Transverse colon (tissue), 4 donors: ENCODE results near the gene CHCHD6. TPM values are rescaled to one million over a fixed set of nuclear protein-coding genes. Genes with fewer than 3 reads are reported as not detected.

Experiments
- DNase-seq: peaks from one replicate; pipeline ENCODE4 v3.0.0-alpha.2; 2019
- H3K27ac ChIP-seq, 4 donors: fragments of 200-600 bp; sonication (generic); 2 replicates each; pipeline ENCODE4 v1.5.1; 2016 to 2018; ENCODE audit warnings: inconsistent platforms in 4 of 4
- H3K27me3 ChIP-seq: fragments of 200-600 bp; sonication (generic); 2 replicates; pipeline ENCODE4 v1.5.1; 2017; ENCODE audit warnings: inconsistent platforms
- H3K36me3 ChIP-seq, 4 donors: fragments of 200-600 bp; sonication (generic); 2 replicates each; pipeline ENCODE4 v1.5.1; 2017 to 2019; ENCODE audit warnings: inconsistent platforms in 4 of 4
- H3K4me1 ChIP-seq, 4 donors: fragments of 200-600 bp; sonication (generic); 2 replicates each; pipeline ENCODE4 v1.5.1; 2017 to 2020; ENCODE audit warnings: inconsistent platforms in 4 of 4
- H3K4me3 ChIP-seq, 4 donors: fragments of 200-600 bp; sonication (generic); 1 replicate in 1 of 4; 2 replicates in 3 of 4; pipeline versions ENCODE4 v1.5.1 to v1.6.1; 2017 to 2019; ENCODE audit warnings: inconsistent platforms in 4 of 4
- H3K9me3 ChIP-seq, 2 donors: fragments of 200-600 bp; sonication (generic); 2 replicates each; pipeline ENCODE4 v1.5.1; 2017 to 2019; ENCODE audit warnings: inconsistent platforms in 2 of 2
- EP300 ChIP-seq: sonication (generic); formaldehyde crosslinking; IDR thresholded peaks from one replicate; pipeline ENCODE4 v1.6.1; 2017; ENCODE audit warnings: antibody characterized with exemption, low read depth
- POLR2A ChIP-seq: fragments of 450-650 bp; IDR thresholded peaks from one replicate; pipeline ENCODE4 v1.6.1; 2016; ENCODE audit warnings: antibody characterized with exemption, mild to moderate bottlenecking, moderate library complexity
- POLR2AphosphoS5 ChIP-seq, 3 donors: sonication (generic); formaldehyde crosslinking; IDR thresholded peaks; one replicate each; pipeline ENCODE4 v1.6.1; 2016; ENCODE audit warnings: antibody characterized with exemption in 3 of 3
- WGBS, 2 donors: methylation state at CpG; one replicate each; pipeline ENCODE4 v1.1.5; 2018; ENCODE audit warnings: low coverage in 1 of 2; 5-methylcytosine and 5-hydroxymethylcytosine counted together
- in situ Hi-C, 4 donors: fragments of 200-750 bp; cut with MboI; loops; one replicate each; pipeline versions ENCODE4 v1.15.0 to v1.15.1; 2017; ENCODE audit warnings: low sequenced_read_pairs in 3 of 4, low pct_ligation_motif_present in 1 of 4, low pct_unique_long_range_greater_than_20kb in 1 of 4
- intact Hi-C: fragments of 100-400 bp; cut with DNase I; formaldehyde crosslinking; loops from one replicate; pipeline ENCODE4 v1.15.1; 2023; ENCODE audit warnings: low total_unique reads
- total RNA-seq, 4 donors: library from RNA; depleted of rRNA; stranded (reverse); fragments of >200 nt; gene quantifications; one replicate each; pipeline ENCODE4 v1.1.0, GENCODE V29; 2016
- TF ChIP-seq, protein P1 (sequence below), 5 experiments: fragments of 200-600 bp in 3 of 5; fragments of 450-650 bp in 2 of 5; sonication (generic) in 3 of 5; IDR thresholded peaks; 1 replicate in 2 of 5; 2 replicates in 3 of 5; pipeline ENCODE4 v1.5.1; 2016 to 2017; ENCODE audit warnings: antibody characterized with exemption in 5 of 5, inconsistent platforms in 3 of 5, mild to moderate bottlenecking in 2 of 5, moderate library complexity in 1 of 5

The CHCHD6 gene
- total RNA-seq, 4 donors from 2014 or later, result 4.6 to 12.1 (median 5.3) TPM

DNA sequence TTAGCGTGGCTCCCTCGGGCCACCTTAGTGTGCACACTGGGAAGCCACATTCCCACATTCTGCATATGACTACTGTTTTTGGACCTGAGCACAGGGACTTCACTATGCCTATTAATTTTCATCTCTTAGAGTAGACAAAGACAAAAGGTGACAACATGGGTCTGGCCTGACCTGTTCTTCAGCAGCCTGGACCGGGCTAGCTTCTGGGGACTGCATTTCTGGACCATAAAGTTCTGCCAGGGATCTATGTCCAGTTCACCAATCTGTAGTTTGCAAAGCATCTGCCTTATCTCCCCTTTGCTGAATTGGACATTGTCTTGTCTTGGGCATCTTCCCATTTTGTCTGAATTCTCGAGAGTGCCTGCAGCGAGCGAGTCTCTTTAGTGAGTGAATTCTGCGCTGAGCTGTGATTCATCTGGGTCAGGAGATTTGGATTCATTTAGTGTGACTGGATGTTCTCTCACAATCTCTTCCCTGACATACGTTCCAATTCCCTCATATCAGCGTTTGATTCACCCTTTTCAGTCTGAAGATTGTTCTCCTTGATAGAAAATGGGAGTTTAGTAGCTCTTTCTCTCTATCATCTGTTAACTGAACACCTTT, 166.7 kb downstream of the CHCHD6 start:
- no peaks in the 10 kb centered on the region for H3K27me3 ChIP-seq
- TF ChIP-seq POLR2AphosphoS5 (IDR thresholded peaks at IDR 0.05) (no peak), EP300 (no peak), POLR2A (no peak)
- TF ChIP-seq, protein P1, sequence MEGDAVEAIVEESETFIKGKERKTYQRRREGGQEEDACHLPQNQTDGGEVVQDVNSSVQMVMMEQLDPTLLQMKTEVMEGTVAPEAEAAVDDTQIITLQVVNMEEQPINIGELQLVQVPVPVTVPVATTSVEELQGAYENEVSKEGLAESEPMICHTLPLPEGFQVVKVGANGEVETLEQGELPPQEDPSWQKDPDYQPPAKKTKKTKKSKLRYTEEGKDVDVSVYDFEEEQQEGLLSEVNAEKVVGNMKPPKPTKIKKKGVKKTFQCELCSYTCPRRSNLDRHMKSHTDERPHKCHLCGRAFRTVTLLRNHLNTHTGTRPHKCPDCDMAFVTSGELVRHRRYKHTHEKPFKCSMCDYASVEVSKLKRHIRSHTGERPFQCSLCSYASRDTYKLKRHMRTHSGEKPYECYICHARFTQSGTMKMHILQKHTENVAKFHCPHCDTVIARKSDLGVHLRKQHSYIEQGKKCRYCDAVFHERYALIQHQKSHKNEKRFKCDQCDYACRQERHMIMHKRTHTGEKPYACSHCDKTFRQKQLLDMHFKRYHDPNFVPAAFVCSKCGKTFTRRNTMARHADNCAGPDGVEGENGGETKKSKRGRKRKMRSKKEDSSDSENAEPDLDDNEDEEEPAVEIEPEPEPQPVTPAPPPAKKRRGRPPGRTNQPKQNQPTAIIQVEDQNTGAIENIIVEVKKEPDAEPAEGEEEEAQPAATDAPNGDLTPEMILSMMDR (IDR thresholded peaks at IDR 0.05), result no peak
- H3K4me1 ChIP-seq, result no peaks in the 10 kb centered on the region
- H3K36me3 ChIP-seq, result no peaks in the 10 kb centered on the region
- WGBS, 2 donors, result 96 to 100% methylated on average over 3 to 9 of the region's 9 CpGs
- DNase-seq, result no peak
- no peaks in the 10 kb centered on the region for H3K9me3 ChIP-seq
- H3K4me3 ChIP-seq, result no peak overlapping the region
- in situ Hi-C loops (no loop called here), intact Hi-C loops (no loop called here)
- no peak overlapping the region for H3K27ac ChIP-seq

DNA sequence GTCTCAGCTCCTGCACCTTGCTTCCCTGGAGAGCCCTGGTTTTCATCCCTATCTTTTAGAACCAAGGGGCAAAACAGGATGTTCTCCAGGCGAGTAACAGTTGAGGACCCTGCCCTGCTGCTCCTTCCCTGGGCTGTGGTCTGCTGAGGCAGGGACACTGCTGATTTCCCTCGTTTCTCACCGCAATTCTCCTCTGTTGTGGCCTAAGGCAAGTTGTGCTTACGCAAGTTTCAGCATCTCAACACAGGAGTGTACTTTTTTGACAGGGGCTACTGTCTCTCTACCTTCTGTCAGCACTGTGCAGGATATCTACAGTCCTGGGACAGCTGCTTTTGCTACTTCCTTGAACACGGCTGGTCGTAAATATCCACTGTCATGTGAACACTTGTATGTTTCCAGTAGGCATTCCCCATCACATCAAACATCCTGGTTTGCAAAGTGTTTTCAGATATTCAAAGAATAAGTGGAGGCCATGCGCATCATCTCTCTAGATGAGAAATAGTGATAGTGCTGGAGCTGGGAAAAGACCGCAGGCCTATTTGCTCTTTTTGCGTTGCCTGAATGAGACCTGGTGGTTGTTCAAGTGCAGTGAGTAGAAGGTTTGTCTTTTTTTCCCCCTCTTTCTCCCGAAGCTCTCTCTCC, 168.8 kb downstream of the CHCHD6 start:
- Histone ChIP-seq H3K27me3 (no peaks in the 10 kb centered on the region), H3K4me3 (no peak overlapping the region), H3K9me3 (no peaks in the 10 kb centered on the region), H3K27ac (no peak overlapping the region), H3K4me1 (no peaks in the 10 kb centered on the region), H3K36me3 (no peaks in the 10 kb centered on the region)
- in situ Hi-C loops (no loop called here), intact Hi-C loops (no loop called here)
- no peak for DNase-seq
- no peak for TF ChIP-seq POLR2A
- TF ChIP-seq, protein P1 (IDR thresholded peaks at IDR 0.05), result no peak
- WGBS, 2 donors, result 85 to 100% methylated on average over 4 to 10 of the region's 10 CpGs

DNA sequence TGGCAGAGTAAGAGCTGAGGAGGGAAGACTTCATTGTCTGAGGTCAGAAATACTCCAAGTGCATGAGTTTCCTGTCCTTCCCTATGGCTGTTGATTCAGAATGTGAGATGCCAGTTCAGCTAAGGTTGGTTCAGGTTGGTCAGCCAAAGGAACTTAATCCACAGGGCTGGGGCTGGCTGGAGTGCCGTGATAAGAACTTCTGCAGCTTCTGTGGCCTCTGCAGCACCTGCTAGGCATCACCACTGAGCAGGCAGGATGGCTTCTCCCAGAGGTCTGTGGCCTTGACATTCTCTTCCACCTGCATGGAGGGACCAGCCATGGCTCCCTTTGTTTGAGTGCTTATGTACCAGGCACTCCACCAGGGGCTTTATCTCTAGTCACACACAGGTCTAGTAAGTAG, 169.4 kb downstream of the CHCHD6 start:
- Histone ChIP-seq H3K36me3 (no peaks in the 10 kb centered on the region), H3K4me1 (no peaks in the 10 kb centered on the region), H3K4me3 (no peak overlapping the region), H3K27me3 (no peaks in the 10 kb centered on the region), H3K9me3 (no peaks in the 10 kb centered on the region), H3K27ac (no peak overlapping the region)
- 91% methylated on average over 1 of the region's 1 CpG; no CpG with 5 or more reads in 1 of the 2 donors for WGBS, 2 donors
- no peak for DNase-seq
- intact Hi-C loops, result no loop called here
- TF ChIP-seq POLR2A (no peak), EP300 (no peak), POLR2AphosphoS5 (IDR thresholded peaks at IDR 0.05) (no peak)
- TF ChIP-seq, protein P1 (IDR thresholded peaks at IDR 0.05), result no peak
- in situ Hi-C loops, result no loop called here

DNA sequence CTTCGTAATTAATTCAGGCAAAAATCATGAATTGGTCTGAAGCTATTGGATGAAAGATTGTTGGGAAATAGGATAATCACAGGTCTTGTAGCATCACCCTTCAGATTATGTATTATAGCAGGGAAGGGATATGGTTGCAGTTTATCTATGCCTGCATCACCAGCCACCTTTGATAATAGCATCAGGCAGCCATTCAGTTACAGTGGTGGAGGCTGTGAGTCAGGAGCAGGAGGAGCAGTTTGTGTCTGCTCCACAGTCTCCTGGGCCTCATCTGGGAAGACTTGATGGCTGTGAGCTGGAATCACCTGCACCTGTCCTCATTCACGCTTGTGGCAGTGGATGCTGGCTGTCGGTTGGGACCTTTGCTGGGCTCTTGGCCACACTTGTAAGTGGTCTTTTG, 174.6 kb downstream of the CHCHD6 start:
- 90 to 97% methylated on average over 1 to 3 of the region's 3 CpGs for WGBS, 2 donors
- TF ChIP-seq POLR2A, result no peak
- TF ChIP-seq, protein P1 (IDR thresholded peaks at IDR 0.05), result no peak
- no peak for TF ChIP-seq EP300
- in situ Hi-C loops, result no loop called here
- Histone ChIP-seq H3K27ac (no peak overlapping the region), H3K4me1 (peaks cover 0 to 3% (median 0%) of the 10 kb centered on the region in 4 donors), H3K4me3 (no peak overlapping the region), H3K27me3 (no peaks in the 10 kb centered on the region), H3K9me3 (no peaks in the 10 kb centered on the region), H3K36me3 (no peaks in the 10 kb centered on the region)
- DNase-seq, result no peak
- intact Hi-C loops, result no loop called here
